Neural progenitor cell (in vitro differentiated cells): ENCODE measurements around the gene SLC28A3. TPM values are rescaled to one million over a fixed set of nuclear protein-coding genes. Genes with fewer than 3 reads are reported as not detected.

Source experiments
- DNase-seq: peaks from one replicate; pipeline ENCODE4 v3.0.0-alpha.2; 2016; ENCODE audit warnings: low spot score
- H2AFZ ChIP-seq: fragments of 200-600 bp; sonication (generic); replicated peaks from 2 replicates; pipeline ENCODE4 v1.6.1; 2016; ENCODE audit warnings: antibody characterized with exemption
- H3F3A ChIP-seq: fragments of 200-600 bp; sonication (generic); 2 replicates; pipeline ENCODE4 v1.6.1; 2016; ENCODE audit warnings: antibody characterized with exemption, low read depth
- H3K27ac ChIP-seq: fragments of 200-600 bp; sonication (generic); 2 replicates; pipeline ENCODE4 v1.5.1; 2016; ENCODE audit warnings: mild to moderate bottlenecking
- H3K27me3 ChIP-seq: fragments of 200-600 bp; sonication (generic); 2 replicates; pipeline ENCODE4 v1.6.1; 2016; ENCODE audit warnings: mild to moderate bottlenecking, moderate library complexity
- H3K36me3 ChIP-seq: fragments of 200-600 bp; sonication (generic); 2 replicates; pipeline ENCODE4 v1.5.1; 2016
- H3K4me1 ChIP-seq: fragments of 200-600 bp; sonication (generic); 2 replicates; pipeline ENCODE4 v1.6.1; 2016; ENCODE audit warnings: mixed run types
- H3K4me2 ChIP-seq: fragments of 200-600 bp; sonication (generic); 2 replicates; pipeline ENCODE4 v1.6.1; 2016
- H3K4me3 ChIP-seq: fragments of 200-600 bp; sonication (generic); 2 replicates; pipeline ENCODE4 v1.5.1; 2016
- H3K79me2 ChIP-seq: fragments of 200-600 bp; sonication (generic); 2 replicates; pipeline ENCODE4 v1.6.1; 2016; ENCODE audit warnings: low read depth
- H3K9ac ChIP-seq: fragments of 200-600 bp; sonication (generic); 2 replicates; pipeline ENCODE4 v1.6.1; 2016
- H3K9me3 ChIP-seq: fragments of 200-600 bp; sonication (generic); 2 replicates; pipeline ENCODE4 v1.5.1; 2016; ENCODE audit warnings: low read depth
- H4K20me1 ChIP-seq: fragments of 200-600 bp; sonication (generic); 2 replicates; pipeline ENCODE4 v1.6.1; 2016; ENCODE audit warnings: low read depth
- H3K27ac Mint-ChIP-seq: 3 replicates; pipeline ENCODE4 v1.8.0; 2021; ENCODE audit warnings: mixed read lengths
- H3K27me3 Mint-ChIP-seq: 2 replicates; pipeline ENCODE4 v1.8.0; 2022; ENCODE audit warnings: low read depth, mild to moderate bottlenecking, inconsistent platforms, moderate library complexity, mixed read lengths; ENCODE audit not compliant: insufficient read depth
- H3K36me3 Mint-ChIP-seq: 3 replicates; pipeline ENCODE4 v1.8.0; 2021; ENCODE audit warnings: mixed read lengths
- H3K4me1 Mint-ChIP-seq: 3 replicates; pipeline ENCODE4 v1.8.0; 2021; ENCODE audit warnings: mixed read lengths
- H3K4me3 Mint-ChIP-seq: 3 replicates; pipeline ENCODE4 v1.8.0; 2021; ENCODE audit warnings: mild to moderate bottlenecking, moderate library complexity, mixed read lengths
- H3K9me3 Mint-ChIP-seq: 3 replicates; pipeline ENCODE4 v1.8.0; 2020; ENCODE audit warnings: mixed read lengths
- EZH2 ChIP-seq: fragments of 200-600 bp; sonication (generic); IDR thresholded peaks from 2 replicates; pipeline ENCODE4 v1.6.1; 2017; ENCODE audit warnings: antibody characterized with exemption, mild to moderate bottlenecking, moderate library complexity
- EZH2phosphoT487 ChIP-seq: fragments of 200-600 bp; sonication (generic); IDR thresholded peaks from 2 replicates; pipeline ENCODE4 v1.6.1; 2017; ENCODE audit warnings: antibody characterized with exemption
- total RNA-seq: library from RNA; depleted of rRNA; stranded (reverse); fragments of >200 nt; gene quantifications from 2 replicates; pipeline ENCODE4 v1.2.3, GENCODE V29; 2015; ENCODE audit warnings: low replicate concordance
- TF ChIP-seq, protein P1 (sequence below): fragments of 200-600 bp; sonication (generic); IDR thresholded peaks from 2 replicates; pipeline ENCODE4 v1.5.1; 2017; ENCODE audit warnings: antibody characterized with exemption, mild to moderate bottlenecking

The SLC28A3 gene
- total RNA-seq, 1 donor from 2014 or later, result not detected

DNA sequence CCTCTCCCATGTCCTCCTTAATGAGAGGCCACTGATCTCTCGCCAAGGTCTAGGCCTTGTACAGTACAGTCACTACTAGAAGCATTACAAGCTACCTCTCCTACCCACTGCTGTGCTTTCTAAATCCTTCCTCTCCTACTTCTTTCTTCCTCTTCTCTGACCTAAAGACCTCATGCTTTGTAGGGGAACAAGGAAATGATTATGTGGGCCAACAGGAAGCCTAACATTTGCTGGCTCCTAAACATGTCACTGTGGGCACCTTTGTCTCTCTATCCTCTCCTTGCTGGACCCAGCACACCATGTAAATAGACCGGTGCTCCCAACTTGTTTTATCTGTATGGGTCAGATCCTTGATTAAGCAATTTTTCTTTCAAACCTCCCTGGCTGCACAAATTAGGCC, 16.7 kb downstream of the SLC28A3 start:
- Histone ChIP-seq H3K27me3 (no peaks in the 10 kb centered on the region), H3K4me3 (no peak overlapping the region), H3K36me3 (no peaks in the 10 kb centered on the region), H3K79me2 (no peaks in the 10 kb centered on the region), H3K9me3 (no peaks in the 10 kb centered on the region), H3K9ac (no peak overlapping the region), H2AFZ (peak overlapping the region; percentile 42), H3K4me1 (peaks cover 5% of the 10 kb centered on the region), H3F3A (no peaks in the 10 kb centered on the region), H4K20me1 (no peaks in the 10 kb centered on the region), H3K4me2 (peak overlapping the region; percentile 10), H3K27ac (no peak overlapping the region)
- Mint-ChIP-seq H3K9me3 (peaks cover 6% of the 10 kb centered on the region), H3K27ac (no peak overlapping the region), H3K4me3 (no peak overlapping the region), H3K4me1 (peaks cover 5% of the 10 kb centered on the region), H3K27me3 (no peaks in the 10 kb centered on the region), H3K36me3 (no peaks in the 10 kb centered on the region)
- no peak for DNase-seq
- TF ChIP-seq EZH2phosphoT487 (no peak), EZH2 (no peak)
- TF ChIP-seq, protein P1, sequence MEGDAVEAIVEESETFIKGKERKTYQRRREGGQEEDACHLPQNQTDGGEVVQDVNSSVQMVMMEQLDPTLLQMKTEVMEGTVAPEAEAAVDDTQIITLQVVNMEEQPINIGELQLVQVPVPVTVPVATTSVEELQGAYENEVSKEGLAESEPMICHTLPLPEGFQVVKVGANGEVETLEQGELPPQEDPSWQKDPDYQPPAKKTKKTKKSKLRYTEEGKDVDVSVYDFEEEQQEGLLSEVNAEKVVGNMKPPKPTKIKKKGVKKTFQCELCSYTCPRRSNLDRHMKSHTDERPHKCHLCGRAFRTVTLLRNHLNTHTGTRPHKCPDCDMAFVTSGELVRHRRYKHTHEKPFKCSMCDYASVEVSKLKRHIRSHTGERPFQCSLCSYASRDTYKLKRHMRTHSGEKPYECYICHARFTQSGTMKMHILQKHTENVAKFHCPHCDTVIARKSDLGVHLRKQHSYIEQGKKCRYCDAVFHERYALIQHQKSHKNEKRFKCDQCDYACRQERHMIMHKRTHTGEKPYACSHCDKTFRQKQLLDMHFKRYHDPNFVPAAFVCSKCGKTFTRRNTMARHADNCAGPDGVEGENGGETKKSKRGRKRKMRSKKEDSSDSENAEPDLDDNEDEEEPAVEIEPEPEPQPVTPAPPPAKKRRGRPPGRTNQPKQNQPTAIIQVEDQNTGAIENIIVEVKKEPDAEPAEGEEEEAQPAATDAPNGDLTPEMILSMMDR, result no peak

DNA sequence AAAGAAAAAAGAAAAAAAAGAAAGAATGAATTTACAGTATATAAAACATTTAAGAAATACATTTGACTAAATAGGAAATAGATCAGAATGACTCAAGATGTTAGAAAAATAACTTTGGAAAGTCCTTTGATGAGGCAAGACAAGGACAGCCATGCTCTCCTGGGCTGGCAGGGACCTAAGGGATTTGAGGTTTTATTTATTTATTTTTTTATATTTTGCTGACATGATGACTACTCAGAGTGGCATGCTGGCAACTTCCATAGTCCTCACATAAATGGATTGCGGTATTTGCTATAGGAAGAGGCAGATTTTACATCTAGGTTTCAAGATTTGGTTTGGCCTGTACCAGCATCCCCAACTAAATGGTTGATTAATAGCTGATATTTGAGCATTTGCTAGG, 17.7 kb downstream of the SLC28A3 start:
- no peak for DNase-seq
- no peak overlapping the region for H3K4me3 Mint-ChIP-seq
- H4K20me1 ChIP-seq, result no peaks in the 10 kb centered on the region
- no peaks in the 10 kb centered on the region for H3K79me2 ChIP-seq
- no peak overlapping the region for H2AFZ ChIP-seq
- no peaks in the 10 kb centered on the region for H3K36me3 Mint-ChIP-seq
- no peak overlapping the region for H3K27ac ChIP-seq
- H3K27ac Mint-ChIP-seq, result no peak overlapping the region
- H3K27me3 Mint-ChIP-seq, result no peaks in the 10 kb centered on the region
- H3K9me3 Mint-ChIP-seq, result peaks cover under 1% of the 10 kb centered on the region
- H3K27me3 ChIP-seq, result no peaks in the 10 kb centered on the region
- H3K4me1 Mint-ChIP-seq, result peaks cover 5% of the 10 kb centered on the region
- no peaks in the 10 kb centered on the region for H3F3A ChIP-seq
- H3K9ac ChIP-seq, result no peak overlapping the region
- H3K4me3 ChIP-seq, result no peak overlapping the region
- H3K9me3 ChIP-seq, result no peaks in the 10 kb centered on the region
- no peak overlapping the region for H3K4me2 ChIP-seq
- TF ChIP-seq EZH2phosphoT487 (no peak), EZH2 (no peak)
- TF ChIP-seq, protein P1, result no peak
- H3K4me1 ChIP-seq, result peaks cover 5% of the 10 kb centered on the region
- H3K36me3 ChIP-seq, result no peaks in the 10 kb centered on the region

DNA sequence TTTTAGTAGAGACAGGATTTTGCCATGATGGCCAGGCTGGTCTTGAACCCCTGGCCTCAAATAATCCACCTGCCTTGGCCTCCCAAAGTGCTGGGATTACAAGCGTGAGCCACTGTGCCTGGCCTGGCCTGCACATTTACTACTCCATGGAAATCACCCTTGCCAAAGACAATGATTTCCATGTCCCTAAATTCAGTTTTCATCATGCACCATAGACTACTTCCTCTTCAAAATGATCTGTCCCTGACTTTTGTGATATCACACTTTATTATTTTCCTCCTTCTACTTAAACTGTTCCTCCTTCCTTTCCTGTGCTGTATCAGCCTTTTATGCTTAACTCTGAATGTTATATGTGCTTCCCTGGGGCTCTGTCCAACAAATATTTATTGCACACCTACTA, 20.3 kb downstream of the SLC28A3 start:
- peaks cover 3% of the 10 kb centered on the region for H3K27me3 Mint-ChIP-seq

More for the DNA sequence above, 20.3 kb downstream of the SLC28A3 start:
- Histone ChIP-seq H3K4me3 (no peak overlapping the region), H4K20me1 (no peaks in the 10 kb centered on the region), H3K79me2 (no peaks in the 10 kb centered on the region), H3F3A (no peaks in the 10 kb centered on the region), H3K36me3 (no peaks in the 10 kb centered on the region), H3K27ac (no peak overlapping the region), H3K9ac (no peak overlapping the region), H3K9me3 (no peaks in the 10 kb centered on the region), H3K4me1 (peaks cover 5% of the 10 kb centered on the region), H2AFZ (no peak overlapping the region), H3K27me3 (no peaks in the 10 kb centered on the region), H3K4me2 (no peak overlapping the region)
- no peak overlapping the region for H3K4me3 Mint-ChIP-seq
- no peaks in the 10 kb centered on the region for H3K36me3 Mint-ChIP-seq
- TF ChIP-seq, protein P1, result no peak
- TF ChIP-seq EZH2phosphoT487, result no peak
- H3K27ac Mint-ChIP-seq, result no peak overlapping the region
- DNase-seq, result no peak
- no peaks in the 10 kb centered on the region for H3K9me3 Mint-ChIP-seq
- peaks cover 5% of the 10 kb centered on the region for H3K4me1 Mint-ChIP-seq
